ENCODE data around the gene KRTAP5-4.
"Not testable (repeated sequence)": the region's sequence is repeated elsewhere in the genome, so short reads cannot be mapped to it uniquely, and the experiment has no call there.

GRCh38 chr11:1646540-1646939 is 24.6 kb upstream of the KRTAP5-4 start:
- TF ChIP-seq POLR2A, SPI1, POLR2AphosphoS5, TAF1 (IDR thresholded peaks at IDR 0.05; ENCODE audit: low read depth, low read length): not testable (repeated sequence)
